ENCODE data around the gene TVP23A.

The TVP23A gene

DNA sequence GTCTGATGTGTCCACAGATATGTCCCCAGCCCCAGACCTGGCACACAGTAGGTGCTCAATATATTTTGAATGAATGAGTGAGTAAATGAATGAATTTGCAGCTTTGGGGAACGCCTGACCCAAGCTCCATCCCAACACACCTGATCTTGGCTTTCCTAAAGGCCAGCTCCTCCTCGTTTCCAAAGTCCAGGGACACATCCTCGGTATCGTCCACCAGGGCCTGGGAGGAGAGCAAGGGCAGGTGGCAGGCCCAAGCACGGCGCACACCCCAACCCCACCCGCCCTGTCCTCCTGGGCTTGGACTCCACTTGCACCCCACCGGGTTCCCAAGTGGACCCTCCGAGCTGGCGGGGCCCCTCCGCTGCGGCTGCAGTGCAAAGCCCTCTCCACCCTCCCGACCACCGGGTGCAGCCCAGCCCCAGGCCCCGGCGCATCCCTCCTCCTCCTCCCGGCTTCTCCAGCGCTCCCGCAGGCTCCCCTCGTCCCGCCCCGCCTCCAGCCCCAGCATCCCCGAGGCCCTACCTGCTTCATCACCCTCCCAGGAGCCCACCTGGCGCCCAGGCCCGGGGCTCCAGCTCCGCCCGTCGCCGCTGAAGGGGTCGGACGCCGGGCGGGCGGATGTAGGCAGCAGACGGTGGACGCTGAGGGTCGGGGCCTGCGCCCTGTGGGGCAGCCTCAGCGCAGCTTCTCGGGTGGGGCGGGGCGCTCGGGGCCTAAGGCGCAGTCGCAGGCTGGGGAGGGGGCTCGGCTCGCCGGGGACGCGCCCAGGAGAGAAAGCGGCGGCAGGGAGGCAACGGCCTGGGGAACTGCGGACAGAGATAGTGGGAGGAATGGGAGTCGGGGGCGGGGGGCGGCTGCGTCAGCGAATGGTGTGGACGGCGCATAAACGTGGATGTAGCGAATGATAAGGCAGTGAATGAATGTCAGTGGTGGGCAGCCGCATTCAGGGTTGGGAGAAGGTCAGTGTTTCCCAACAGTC, at the start of gene TVP23A:
Gene TVP23A, minus strand, starts transcription at position 832 of the 979 bp plus-strand sequence. Its CDS starts 301 bp downstream, at position 531.
- in situ Hi-C loops (cut with MboI; ENCODE audit: low sequenced_read_pairs), result no loop called here

DNA sequence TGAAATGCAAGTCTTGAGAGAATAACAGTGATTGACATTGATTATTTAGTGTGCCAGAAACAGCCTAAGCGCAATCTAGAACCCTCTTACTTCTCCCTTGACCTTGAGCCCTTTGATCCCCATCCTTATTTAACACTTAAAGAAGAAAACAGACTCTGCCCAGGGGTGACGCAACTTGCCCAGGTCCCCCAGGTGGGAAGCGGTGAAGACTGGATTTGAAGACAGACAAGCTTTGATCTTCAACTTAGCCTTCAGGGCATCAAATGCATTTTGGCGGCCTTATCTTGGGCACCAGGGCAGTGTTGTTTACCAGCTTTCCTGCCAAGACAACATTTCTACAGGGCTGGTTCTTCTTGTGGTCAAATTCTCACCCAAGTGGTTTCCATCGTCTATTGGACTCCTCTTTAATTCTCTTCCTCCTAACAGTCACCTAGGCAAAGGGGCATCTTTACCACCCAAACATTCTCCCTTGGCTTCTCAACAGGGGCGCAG, 49.6 kb upstream of the TVP23A start:
- in situ Hi-C loops (cut with MboI; ENCODE audit: low sequenced_read_pairs), result no loop called here

- in situ Hi-C loops (cut with MboI; ENCODE audit: low sequenced_read_pairs), result no loop called here
These were observed 48.6 kb upstream of the TVP23A start for GRCh38 chr16:10867199-10867598.

- in situ Hi-C loops (cut with MboI; ENCODE audit: low sequenced_read_pairs), result no loop called here
These were observed 47.7 kb upstream of the TVP23A start for GRCh38 chr16:10865991-10866966.

- in situ Hi-C loops (cut with MboI; ENCODE audit: low sequenced_read_pairs), result no loop called here
These were observed 43.8 kb upstream of the TVP23A start for GRCh38 chr16:10862438-10862837.

DNA sequence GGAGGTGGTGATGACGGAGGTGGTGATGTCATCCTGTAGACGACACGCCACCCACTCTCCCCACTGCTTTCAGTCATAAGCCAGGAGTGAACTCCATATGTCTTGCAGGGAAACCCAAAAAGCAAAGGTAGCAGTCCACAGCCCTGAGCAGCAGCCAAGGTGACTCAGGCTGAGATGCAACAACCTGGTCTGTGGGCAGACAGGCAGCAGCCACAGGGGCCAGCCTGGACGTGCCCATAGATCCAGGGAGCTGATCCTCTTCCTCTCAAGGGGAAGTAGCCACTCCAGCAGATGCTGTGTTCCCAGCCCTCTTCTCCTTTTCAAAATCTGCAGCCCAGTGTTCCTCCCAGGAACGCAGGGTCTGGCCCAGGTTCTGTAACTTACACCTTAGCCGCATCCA, 41.1 kb upstream of the TVP23A start:
- in situ Hi-C loops (cut with MboI; ENCODE audit: low sequenced_read_pairs), result no loop called here

DNA sequence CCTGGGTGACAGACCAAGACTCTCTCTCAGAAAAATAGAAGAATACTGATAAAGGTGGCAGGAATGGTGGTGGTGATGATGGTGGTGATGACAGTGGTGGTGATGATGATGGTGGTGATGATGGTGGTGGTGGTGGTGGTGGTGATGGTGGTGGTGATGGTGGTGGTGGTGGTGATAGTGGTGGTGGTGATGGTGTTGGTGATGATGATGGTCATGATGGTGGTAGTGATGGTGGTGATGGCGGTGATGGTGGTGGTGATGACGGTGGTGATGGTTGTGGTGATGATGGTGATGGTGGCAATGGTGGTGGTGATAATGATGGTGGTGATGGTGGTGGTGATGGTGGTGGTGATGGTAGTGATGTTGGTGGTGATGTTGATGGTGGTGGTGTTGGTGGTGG, 40.4 kb upstream of the TVP23A start:
- in situ Hi-C loops (cut with MboI; ENCODE audit: low sequenced_read_pairs), result no loop called here

DNA sequence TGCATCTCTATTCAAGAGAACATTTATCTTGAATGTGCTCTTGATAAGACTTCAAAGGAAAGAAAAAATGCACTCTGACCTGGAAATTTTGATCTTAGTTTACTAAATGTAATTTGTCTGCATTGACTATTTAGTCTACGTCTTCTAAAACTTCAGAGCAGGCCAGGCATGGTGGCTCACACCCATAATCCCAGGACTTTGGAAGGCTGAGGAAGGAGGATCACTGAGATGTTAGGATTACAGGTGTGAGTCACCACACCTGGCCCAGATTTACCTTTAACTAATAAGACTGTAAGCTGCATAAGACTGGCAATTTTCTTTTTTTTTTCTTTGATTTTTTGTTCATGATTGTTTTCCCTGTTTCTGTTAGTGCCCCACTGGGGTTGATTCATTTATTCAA, 39.6 kb upstream of the TVP23A start:
- in situ Hi-C loops (cut with MboI; ENCODE audit: low sequenced_read_pairs), result no loop called here

- in situ Hi-C loops (cut with MboI; ENCODE audit: low sequenced_read_pairs), result no loop called here
These were observed 37.4 kb upstream of the TVP23A start for GRCh38 chr16:10856042-10856441.

DNA sequence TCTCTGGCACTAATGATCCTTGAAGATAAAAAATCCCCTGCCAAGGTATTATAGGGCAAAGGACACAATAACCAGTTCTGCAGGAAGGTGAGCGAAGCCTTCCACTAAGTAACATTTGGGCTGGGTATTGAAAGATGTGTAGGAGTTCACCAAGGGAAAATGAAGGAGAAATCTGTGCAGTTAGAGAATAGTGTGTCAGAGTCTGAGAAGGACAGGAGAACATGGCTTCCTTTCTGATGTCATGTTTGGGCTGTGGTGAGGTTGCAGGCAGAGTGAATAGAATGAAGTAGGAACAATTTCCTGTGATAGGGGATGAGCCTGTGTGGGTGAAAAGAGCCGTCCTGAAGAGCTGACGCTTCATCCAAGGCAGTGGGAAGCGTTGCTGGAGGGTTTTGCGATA, 34.4 kb upstream of the TVP23A start:
- in situ Hi-C loops (cut with MboI; ENCODE audit: low sequenced_read_pairs), result no loop called here

GRCh38 chr16:10852286-10852685, 33.7 kb upstream of the TVP23A start:
- in situ Hi-C loops (cut with MboI; ENCODE audit: low sequenced_read_pairs), result no loop called here

DNA sequence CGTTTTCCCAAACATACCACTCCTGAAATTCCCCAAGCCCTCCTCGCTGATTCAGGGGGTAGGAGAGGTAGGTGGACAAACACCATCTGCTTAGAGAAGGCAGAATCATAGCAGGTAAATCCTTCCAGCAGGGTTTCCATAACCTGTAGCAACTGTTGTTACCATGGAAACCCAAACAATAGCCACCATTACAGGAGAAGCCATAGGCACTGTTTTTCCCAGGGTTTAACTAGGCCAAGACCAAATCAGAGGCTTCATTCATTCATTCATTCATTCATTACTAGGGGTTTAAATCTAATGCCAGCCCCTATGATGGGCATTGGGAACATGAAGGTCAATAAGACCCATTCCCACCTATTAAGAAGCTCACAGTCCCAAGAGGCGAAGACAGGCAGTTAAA, 32.9 kb upstream of the TVP23A start:
- in situ Hi-C loops (cut with MboI; ENCODE audit: low sequenced_read_pairs), result no loop called here

DNA sequence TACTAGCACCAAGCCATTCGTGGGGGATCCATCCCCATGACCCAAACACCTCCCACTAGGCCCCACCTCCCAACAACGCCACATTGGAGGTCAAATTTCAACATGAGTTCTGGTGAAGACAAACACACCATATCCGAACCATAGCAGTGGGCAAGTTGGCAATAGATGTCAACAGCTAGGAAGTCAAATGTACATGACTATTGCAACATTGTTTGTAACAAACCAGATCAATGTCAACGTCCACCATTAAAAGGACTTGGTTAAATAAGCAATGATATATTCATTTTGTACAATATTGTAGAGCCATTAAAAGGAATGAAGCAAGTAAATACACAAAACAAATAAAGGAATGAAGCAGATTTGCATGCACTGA, 31.9 kb upstream of the TVP23A start:
- in situ Hi-C loops (cut with MboI; ENCODE audit: low sequenced_read_pairs), result no loop called here

DNA sequence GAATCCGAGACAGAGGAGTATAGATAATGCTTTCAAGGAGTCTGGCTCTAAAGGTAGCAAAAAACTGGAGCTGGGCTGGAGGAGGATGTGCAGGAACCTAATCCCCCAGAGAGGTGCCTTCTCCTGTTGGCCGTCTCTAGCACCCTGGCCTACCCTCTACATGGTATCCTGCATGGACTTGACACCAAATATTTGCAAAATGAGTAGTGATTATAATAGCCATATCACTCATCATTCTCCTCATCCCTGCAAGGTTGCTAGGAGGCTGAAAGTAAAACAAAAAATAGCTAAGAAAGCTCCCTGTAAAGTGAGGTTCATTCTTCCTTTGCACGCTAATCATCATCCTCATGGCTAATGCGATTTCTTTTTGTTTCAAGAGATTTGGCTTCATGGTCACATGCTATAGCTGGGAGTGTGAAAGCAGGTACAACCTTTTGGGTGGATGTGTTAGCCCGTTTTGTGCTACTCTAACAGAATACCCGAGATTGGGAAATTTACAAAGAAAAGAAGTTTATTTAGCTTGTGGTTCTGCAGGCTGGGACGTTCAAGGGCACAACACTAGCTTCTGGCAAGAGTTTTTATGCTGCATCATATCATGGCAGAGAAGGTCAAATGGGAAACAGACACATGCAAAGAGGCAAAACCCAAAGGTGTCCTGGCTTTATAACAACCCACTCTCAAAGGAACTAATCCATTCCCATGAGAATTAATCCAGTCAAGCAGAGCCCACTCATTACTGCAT, 31.3 kb upstream of the TVP23A start:
- in situ Hi-C loops (cut with MboI; ENCODE audit: low sequenced_read_pairs), result no loop called here

DNA sequence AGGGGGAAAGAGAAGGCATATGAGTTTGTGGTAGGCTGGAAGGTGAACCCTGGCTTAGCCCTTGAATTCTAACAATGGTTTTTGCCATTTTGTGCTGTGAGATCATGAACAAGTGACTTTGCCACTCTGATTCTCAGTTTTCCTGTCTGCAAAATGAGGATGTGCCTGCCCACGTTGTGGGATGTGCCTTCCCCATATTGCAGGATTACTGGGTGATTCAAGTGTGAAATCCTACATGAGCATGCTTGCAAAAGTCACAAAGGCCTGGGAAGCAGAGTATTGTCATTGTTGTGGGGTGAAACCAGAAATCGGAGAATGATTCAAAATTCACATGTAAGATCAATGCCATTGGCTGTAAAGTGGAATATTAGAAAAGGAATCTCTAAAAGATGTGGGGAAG, 28.6 kb upstream of the TVP23A start:
- in situ Hi-C loops (cut with MboI; ENCODE audit: low sequenced_read_pairs), result no loop called here

GRCh38 chr16:10846213-10846998, 27.8 kb upstream of the TVP23A start:
- in situ Hi-C loops (cut with MboI; ENCODE audit: low sequenced_read_pairs), result no loop called here

DNA sequence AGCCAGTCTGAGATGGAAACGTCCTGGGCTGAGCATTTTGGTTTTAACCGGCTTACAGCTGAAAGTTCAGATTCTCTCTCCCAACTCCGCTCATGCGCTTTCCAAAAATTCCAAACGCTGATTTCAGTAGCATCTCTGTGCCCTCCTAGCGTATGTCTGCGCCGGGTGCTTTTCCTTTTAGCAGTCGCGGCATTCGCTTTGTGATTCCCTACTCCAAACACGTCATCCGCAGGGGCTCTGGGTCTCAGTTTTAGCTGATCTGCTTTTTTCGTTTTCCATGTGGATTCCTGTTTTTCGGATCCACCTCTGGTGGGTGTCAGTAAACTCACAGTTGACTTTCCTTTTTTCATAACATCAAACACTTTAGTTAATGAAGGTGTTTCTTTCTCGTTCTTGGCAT, 22.1 kb upstream of the TVP23A start:
- in situ Hi-C loops (cut with MboI; ENCODE audit: low sequenced_read_pairs), result no loop called here

- in situ Hi-C loops (cut with MboI; ENCODE audit: low sequenced_read_pairs), result no loop called here
These were observed 20.7 kb upstream of the TVP23A start for GRCh38 chr16:10839279-10839666.

GRCh38 chr16:10838621-10839278, 20.2 kb upstream of the TVP23A start:
- in situ Hi-C loops (cut with MboI; ENCODE audit: low sequenced_read_pairs), result no loop called here

Measured in HL-60/S4 treated with phorbol 12-myristate 13-acetate at 8.2 ng/mL for 4 days and 3 days (cell line).